Mammary epithelial cell (primary cell): ENCODE measurements around the gene PCNX2.

Experiments
- CTCF ChIP-seq, 2 donors: IDR thresholded peaks in 1 of 2; conservative IDR thresholded peaks in 1 of 2; 2 replicates each; pipeline ENCODE4 v1.5.1; 2011 to 2012; ENCODE audit warnings: inconsistent platforms in 2 of 2, low read length in 2 of 2, mild to moderate bottlenecking in 2 of 2, control low read depth in 1 of 2, low read depth in 1 of 2; ENCODE audit not compliant: insufficient read depth in 1 of 2; ENCODE audit errors: extremely low read depth in 1 of 2
- EZH2 ChIP-seq: IDR thresholded peaks from 2 replicates; pipeline ENCODE4 v1.6.1; 2012; ENCODE audit warnings: low read length, inconsistent platforms, borderline replicate concordance

GRCh38 chr1:233331676-233332519 is 36.4 kb upstream of the PCNX2 start:
- no peak for TF ChIP-seq CTCF (conservative IDR thresholded peaks at IDR 0.05 in 1 of 2, IDR thresholded peaks at IDR 0.05 in 1 of 2; ENCODE audit: extremely low read depth in 1 of 2, insufficient read depth in 1 of 2, low read depth in 1 of 2, low read length in 2 of 2)
- no peak for TF ChIP-seq EZH2
